ENCODE results near the gene MYO3B.

- TF ChIP-seq CTCF (IDR thresholded peaks at IDR 0.05) (no peak), POLR2A (IDR thresholded peaks at IDR 0.05) (no peak)
Observed at GRCh38 chr2:170305711-170306110, 127.8 kb downstream of the MYO3B start.

All from body of pancreas (tissue), 4 donors.